HepG2 (cell line): ENCODE data around the gene MITF.

Source experiments
- POLR2A ChIP-seq, 2 experiments: IDR thresholded peaks; 2 replicates each; pipeline ENCODE4 v1.6.1; 2011; ENCODE audit warnings: low read depth in 2 of 2, low read length in 2 of 2, mild to moderate bottlenecking in 1 of 2, moderate library complexity in 1 of 2; ENCODE audit not compliant: insufficient read depth in 1 of 2
- ZNF776 ChIP-seq: sonication (generic); formaldehyde crosslinking; IDR thresholded peaks from 2 replicates; pipeline ENCODE4 v1.4.0; 2020; ENCODE audit warnings: mild to moderate bottlenecking, missing genetic modification reagents

- no peak for TF ChIP-seq POLR2A (IDR thresholded peaks at IDR 0.05; ENCODE audit: insufficient read depth in 1 of 2, low read depth in 2 of 2, low read length in 2 of 2)
- no peak for TF ChIP-seq ZNF776 (CRISPR knock-in tag)
Observed at GRCh38 chr3:69831737-69832136, 92.5 kb downstream of the MITF start.
